Measurements from ENCODE around the gene DEDD2. TPM values are rescaled to one million over a fixed set of nuclear protein-coding genes. Genes with fewer than 3 reads are reported as not detected.

DEDD2 gene
- total RNA-seq, 1 donor from 2014 or later: 21.3 TPM

DNA sequence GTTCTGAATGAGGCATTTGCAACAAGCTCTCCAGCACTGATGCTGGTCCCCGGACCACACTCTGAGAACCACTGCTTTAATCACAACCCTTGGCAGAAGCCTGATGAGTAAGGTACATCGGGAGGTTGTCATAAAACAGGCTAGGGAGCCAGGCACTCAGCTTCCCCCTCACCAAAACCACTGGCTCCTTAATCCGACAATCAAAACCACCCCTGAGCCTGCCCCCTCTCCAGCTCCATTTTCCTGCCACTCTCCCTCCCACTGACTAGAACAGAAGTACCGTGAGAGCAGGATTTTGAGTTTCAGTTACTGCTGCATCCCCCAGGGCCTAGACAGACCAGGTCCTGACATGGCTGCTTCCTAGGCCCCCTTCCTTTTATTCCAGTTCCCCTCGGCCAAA lies 17.7 kb upstream of the DEDD2 start:
- Mint-ChIP-seq H3K9me3 (no peaks in the 10 kb centered on the region), H3K27me3 (ENCODE audit: low read depth) (no peaks in the 10 kb centered on the region), H3K4me3 (no peak overlapping the region), H3K36me3 (peaks cover 46% of the 10 kb centered on the region), H3K4me1 (no peaks in the 10 kb centered on the region), H3K27ac (no peak overlapping the region)
- DNase-seq (ENCODE audit: low spot score in 2 of 2, unreplicated experiment in 2 of 2): no peak
- TF ChIP-seq, protein P1, sequence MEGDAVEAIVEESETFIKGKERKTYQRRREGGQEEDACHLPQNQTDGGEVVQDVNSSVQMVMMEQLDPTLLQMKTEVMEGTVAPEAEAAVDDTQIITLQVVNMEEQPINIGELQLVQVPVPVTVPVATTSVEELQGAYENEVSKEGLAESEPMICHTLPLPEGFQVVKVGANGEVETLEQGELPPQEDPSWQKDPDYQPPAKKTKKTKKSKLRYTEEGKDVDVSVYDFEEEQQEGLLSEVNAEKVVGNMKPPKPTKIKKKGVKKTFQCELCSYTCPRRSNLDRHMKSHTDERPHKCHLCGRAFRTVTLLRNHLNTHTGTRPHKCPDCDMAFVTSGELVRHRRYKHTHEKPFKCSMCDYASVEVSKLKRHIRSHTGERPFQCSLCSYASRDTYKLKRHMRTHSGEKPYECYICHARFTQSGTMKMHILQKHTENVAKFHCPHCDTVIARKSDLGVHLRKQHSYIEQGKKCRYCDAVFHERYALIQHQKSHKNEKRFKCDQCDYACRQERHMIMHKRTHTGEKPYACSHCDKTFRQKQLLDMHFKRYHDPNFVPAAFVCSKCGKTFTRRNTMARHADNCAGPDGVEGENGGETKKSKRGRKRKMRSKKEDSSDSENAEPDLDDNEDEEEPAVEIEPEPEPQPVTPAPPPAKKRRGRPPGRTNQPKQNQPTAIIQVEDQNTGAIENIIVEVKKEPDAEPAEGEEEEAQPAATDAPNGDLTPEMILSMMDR (IDR thresholded peaks at IDR 0.05; ENCODE audit: unreplicated experiment): no peak

DNA sequence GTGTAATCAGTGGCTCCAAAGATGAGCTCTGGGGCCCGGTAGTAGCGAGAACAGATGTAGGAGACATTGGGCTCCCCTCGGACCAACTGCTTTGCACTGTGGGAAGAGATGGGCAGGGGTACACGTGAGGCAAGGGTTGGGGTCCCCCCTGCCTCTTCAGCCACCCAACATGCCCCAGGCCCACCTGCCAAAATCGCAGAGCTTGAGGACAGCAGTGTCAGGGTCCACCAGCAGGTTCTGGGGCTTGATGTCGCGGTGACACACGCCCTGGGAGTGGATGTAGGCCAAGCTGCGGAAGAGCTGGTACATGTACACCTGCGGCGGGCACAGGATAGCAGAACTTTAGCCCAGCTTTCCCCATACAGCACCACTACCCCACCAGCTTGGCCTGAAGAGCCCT lies 16.9 kb upstream of the DEDD2 start:
- no peak overlapping the region for H3K4me3 Mint-ChIP-seq
- no peak for DNase-seq (ENCODE audit: low spot score in 2 of 2, unreplicated experiment in 2 of 2)
- H3K36me3 Mint-ChIP-seq: peaks cover 48% of the 10 kb centered on the region
- H3K4me1 Mint-ChIP-seq: peaks cover 2% of the 10 kb centered on the region
- H3K27ac Mint-ChIP-seq: no peak overlapping the region
- TF ChIP-seq, protein P1 (IDR thresholded peaks at IDR 0.05; ENCODE audit: unreplicated experiment): no peak
- no peaks in the 10 kb centered on the region for H3K9me3 Mint-ChIP-seq
- H3K27me3 Mint-ChIP-seq (ENCODE audit: low read depth): no peaks in the 10 kb centered on the region

DNA sequence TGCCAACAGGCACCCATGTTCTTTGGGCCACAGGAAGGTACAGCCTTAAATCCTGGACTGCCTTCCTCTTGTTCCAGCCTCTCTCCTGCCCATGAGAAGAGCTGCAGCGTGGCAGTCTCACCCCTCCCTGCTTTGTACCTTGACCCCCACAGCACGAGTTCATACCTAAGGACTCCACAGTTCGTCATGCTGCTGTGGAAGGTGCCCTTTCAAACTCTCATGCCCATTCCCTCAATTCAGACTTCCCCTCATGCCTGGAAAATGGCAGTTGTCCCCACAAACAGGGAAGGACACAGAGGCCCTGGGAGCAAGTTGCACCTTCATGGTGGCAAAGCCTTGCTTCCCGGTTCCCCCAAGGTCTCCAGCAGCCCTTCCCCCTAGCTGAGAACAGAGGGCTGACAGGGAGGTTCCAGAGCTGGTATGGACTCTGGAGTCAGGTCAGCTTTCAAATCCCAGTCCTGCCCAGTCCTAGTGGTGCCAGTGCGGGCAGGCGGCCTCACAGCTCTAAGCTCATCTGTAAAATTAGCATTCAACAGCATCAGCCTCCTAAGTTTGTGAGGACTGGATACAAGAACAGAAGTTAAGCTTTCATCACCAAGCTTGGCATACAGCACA lies 16.3 kb upstream of the DEDD2 start:
- Mint-ChIP-seq H3K9me3 (no peaks in the 10 kb centered on the region), H3K27ac (no peak overlapping the region), H3K36me3 (peaks cover 46% of the 10 kb centered on the region), H3K27me3 (ENCODE audit: low read depth) (no peaks in the 10 kb centered on the region), H3K4me3 (no peak overlapping the region), H3K4me1 (peaks cover 2% of the 10 kb centered on the region)
- TF ChIP-seq, protein P1 (IDR thresholded peaks at IDR 0.05; ENCODE audit: unreplicated experiment): no peak
- DNase-seq (ENCODE audit: low spot score in 2 of 2, unreplicated experiment in 2 of 2): no peak

DNA sequence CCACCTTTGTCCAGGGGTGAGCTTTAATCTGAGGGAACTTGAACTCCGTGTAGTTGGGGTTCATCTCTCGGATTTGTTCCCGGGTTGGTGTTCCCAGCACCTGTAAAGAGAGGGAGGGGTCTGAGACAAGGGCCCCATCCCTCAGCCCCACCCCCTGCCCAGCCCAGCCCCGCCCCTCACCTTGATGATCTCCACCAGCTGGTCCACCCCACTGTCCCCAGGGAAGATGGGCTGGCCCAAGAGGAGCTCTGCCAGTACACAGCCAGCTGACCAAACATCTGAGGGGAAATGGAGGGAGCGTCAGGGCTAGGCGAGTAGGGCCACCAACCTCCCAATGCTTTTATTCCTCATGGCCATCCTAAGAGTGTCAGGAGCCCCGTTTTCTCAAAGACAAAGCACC lies 15.6 kb upstream of the DEDD2 start:
- Mint-ChIP-seq H3K4me3 (no peak overlapping the region), H3K9me3 (no peaks in the 10 kb centered on the region), H3K27ac (no peak overlapping the region), H3K27me3 (ENCODE audit: low read depth) (no peaks in the 10 kb centered on the region), H3K4me1 (peaks cover 2% of the 10 kb centered on the region), H3K36me3 (peaks cover 50% of the 10 kb centered on the region)
- TF ChIP-seq, protein P1 (IDR thresholded peaks at IDR 0.05; ENCODE audit: unreplicated experiment): no peak
- no peak for DNase-seq (ENCODE audit: low spot score in 2 of 2, unreplicated experiment in 2 of 2)

DNA sequence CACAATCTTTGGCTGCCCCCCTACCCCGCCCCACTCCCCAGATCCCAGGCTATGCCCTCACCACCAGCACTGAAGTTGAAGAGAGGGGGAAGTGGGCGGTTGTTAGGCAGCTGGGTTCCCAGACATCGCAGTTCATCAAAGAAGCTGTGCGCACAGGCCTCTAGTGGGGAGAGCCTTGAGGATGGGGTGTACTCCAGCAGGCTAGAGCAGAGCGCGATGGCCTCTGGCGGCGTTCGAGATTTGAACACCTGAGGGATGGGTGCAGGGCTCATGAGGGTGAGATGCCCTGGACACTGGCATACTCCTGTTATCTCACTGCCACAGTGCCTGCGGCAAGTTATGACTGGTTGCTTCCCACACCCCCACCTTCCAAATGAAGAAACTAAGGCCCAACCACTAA lies 15.0 kb upstream of the DEDD2 start:
- DNase-seq (ENCODE audit: low spot score in 2 of 2, unreplicated experiment in 2 of 2): no peak
- Mint-ChIP-seq H3K4me1 (peaks cover 2% of the 10 kb centered on the region), H3K27me3 (ENCODE audit: low read depth) (no peaks in the 10 kb centered on the region), H3K27ac (no peak overlapping the region), H3K4me3 (no peak overlapping the region), H3K36me3 (peaks cover 54% of the 10 kb centered on the region), H3K9me3 (no peaks in the 10 kb centered on the region)
- TF ChIP-seq, protein P1 (IDR thresholded peaks at IDR 0.05; ENCODE audit: unreplicated experiment): no peak

DNA sequence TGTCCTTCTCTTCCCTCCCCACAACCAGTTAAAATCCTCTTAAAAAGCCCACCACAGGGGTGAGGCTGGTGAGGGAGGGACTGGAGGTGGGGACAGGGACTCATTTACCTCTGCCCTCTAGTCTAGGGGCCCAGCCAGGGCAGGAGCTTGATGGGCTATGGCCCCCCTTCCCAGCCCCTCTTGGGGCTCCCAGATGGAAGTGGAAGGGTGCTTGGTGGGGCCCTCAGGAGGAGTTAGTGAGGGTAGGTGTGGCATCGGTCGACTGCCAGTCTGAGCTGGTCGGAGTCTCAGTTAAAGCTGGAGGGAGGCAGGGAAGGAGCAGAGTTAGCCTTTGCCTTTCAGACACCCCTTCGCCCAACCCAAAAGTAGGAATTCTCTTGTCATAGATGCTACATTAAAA lies 13.1 kb upstream of the DEDD2 start:
- TF ChIP-seq, protein P1 (IDR thresholded peaks at IDR 0.05; ENCODE audit: unreplicated experiment): no peak
- H3K27ac Mint-ChIP-seq: no peak overlapping the region
- DNase-seq (ENCODE audit: low spot score in 2 of 2, unreplicated experiment in 2 of 2): no peak
- peaks cover 52% of the 10 kb centered on the region for H3K36me3 Mint-ChIP-seq
- H3K27me3 Mint-ChIP-seq (ENCODE audit: low read depth): no peaks in the 10 kb centered on the region
- H3K4me3 Mint-ChIP-seq: no peak overlapping the region
- H3K4me1 Mint-ChIP-seq: peaks cover 2% of the 10 kb centered on the region
- no peaks in the 10 kb centered on the region for H3K9me3 Mint-ChIP-seq

All from mesothelial cell of epicardium (in vitro differentiated cells).